ENCODE measurements around the gene CACNB3.

DNA sequence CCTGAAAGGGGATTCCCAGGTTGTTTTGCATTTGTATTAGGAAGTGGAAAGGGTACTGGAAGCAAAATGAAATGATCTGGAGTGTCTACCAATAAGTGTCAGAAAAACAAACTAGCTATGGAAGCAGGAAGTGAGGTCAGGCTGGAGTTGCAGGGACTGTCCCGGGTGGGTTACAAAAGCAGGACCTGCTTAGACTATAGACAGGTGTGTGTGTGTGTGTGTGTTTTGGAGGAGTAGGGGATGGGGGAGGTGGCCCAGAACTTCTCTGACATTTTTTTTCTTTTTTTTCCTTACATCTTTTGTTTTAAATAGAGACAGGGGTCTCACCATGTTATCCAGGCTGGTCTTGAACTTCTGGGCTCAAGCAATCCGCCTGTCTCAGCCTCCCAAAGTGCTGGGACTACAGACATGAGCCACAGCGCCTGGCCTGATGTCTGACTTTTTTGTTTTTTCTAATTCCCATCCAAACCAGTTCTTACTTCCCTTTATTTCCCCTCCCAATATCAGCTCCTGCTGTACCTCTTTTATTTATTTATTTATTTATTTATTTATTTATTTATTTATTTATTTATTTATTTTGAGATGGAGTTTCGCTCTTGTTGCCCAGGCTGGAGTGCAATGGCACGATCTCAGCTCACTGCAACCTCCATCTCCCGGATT lies 47.9 kb downstream of the CACNB3 start:
- TF ChIP-seq, protein P1, sequence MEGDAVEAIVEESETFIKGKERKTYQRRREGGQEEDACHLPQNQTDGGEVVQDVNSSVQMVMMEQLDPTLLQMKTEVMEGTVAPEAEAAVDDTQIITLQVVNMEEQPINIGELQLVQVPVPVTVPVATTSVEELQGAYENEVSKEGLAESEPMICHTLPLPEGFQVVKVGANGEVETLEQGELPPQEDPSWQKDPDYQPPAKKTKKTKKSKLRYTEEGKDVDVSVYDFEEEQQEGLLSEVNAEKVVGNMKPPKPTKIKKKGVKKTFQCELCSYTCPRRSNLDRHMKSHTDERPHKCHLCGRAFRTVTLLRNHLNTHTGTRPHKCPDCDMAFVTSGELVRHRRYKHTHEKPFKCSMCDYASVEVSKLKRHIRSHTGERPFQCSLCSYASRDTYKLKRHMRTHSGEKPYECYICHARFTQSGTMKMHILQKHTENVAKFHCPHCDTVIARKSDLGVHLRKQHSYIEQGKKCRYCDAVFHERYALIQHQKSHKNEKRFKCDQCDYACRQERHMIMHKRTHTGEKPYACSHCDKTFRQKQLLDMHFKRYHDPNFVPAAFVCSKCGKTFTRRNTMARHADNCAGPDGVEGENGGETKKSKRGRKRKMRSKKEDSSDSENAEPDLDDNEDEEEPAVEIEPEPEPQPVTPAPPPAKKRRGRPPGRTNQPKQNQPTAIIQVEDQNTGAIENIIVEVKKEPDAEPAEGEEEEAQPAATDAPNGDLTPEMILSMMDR (IDR thresholded peaks at IDR 0.05; ENCODE audit: poor library complexity): no peak
- TF ChIP-seq EZH2 (IDR thresholded peaks at IDR 0.05; ENCODE audit: borderline replicate concordance) (no peak), EZH2phosphoT487 (IDR thresholded peaks at IDR 0.05; ENCODE audit: low read depth, severe bottlenecking, unreplicated experiment) (no peak)
